ENCODE results near the gene TRABD2B. TPM values are rescaled to one million over a fixed set of nuclear protein-coding genes. Genes with fewer than 3 reads are reported as not detected.

TRABD2B gene
- total and polyA plus RNA-seq, 4 donors: 0.28 to 2.6 (median 1.3) TPM

GRCh38 chr1:47828978-47829377 lies 168.2 kb downstream of the TRABD2B start:
- Histone ChIP-seq H3K4me3 (ENCODE audit: low read depth in 1 of 3, low read length in 3 of 3) (no peak overlapping the region), H3K4me1 (ENCODE audit: control insufficient read depth in 4 of 4, insufficient read depth in 4 of 4, low read length in 3 of 4) (peaks cover 0 to 3% (median 0%) of the 10 kb centered on the region in 4 donors), H3K27ac (ENCODE audit: low read depth in 1 of 2, low read length in 2 of 2) (no peak overlapping the region), H3K9ac (ENCODE audit: low read depth in 1 of 2, low read length in 2 of 2) (no peak overlapping the region), H3K27me3 (ENCODE audit: control insufficient read depth in 4 of 4, insufficient read depth in 4 of 4, low read length in 3 of 4) (no peaks in the 10 kb centered on the region), H3K36me3 (ENCODE audit: control insufficient read depth in 4 of 4, insufficient read depth in 3 of 4, low read depth in 1 of 4, low read length in 3 of 4) (no peaks in the 10 kb centered on the region), H3K9me3 (ENCODE audit: control insufficient read depth in 4 of 4, low read length in 3 of 4) (no peaks in the 10 kb centered on the region)
- 93% methylated on average over 2 of the region's 2 CpGs for WGBS
- TF ChIP-seq HNF4G (IDR thresholded peaks at IDR 0.05): no peak
- no peak for TF ChIP-seq RXRA (IDR thresholded peaks at IDR 0.05)
- TF ChIP-seq ATF3 (IDR thresholded peaks at IDR 0.05): no peak
- no peak for DNase-seq (ENCODE audit: low spot score)

GRCh38 chr1:47827109-47827508 lies 170.1 kb downstream of the TRABD2B start:
- no peak for TF ChIP-seq EGR1 (IDR thresholded peaks at IDR 0.05; ENCODE audit: low read depth in 2 of 2)
- no peak for TF ChIP-seq FOXA1 (IDR thresholded peaks at IDR 0.05)
- TF ChIP-seq SP1 (IDR thresholded peaks at IDR 0.05): no peak
- no peak for TF ChIP-seq YY1 (IDR thresholded peaks at IDR 0.05)
- no peak for TF ChIP-seq HNF4A (conservative IDR thresholded peaks at IDR 0.05)
- TF ChIP-seq REST (IDR thresholded peaks at IDR 0.05): no peak
- H3K27me3 ChIP-seq (ENCODE audit: control insufficient read depth in 4 of 4, insufficient read depth in 4 of 4, low read length in 3 of 4): no peaks in the 10 kb centered on the region
- WGBS: 90% methylated on average over 6 of the region's 6 CpGs
- no peak overlapping the region for H3K27ac ChIP-seq (ENCODE audit: low read depth in 1 of 2, low read length in 2 of 2)
- H3K4me3 ChIP-seq (ENCODE audit: low read depth in 1 of 3, low read length in 3 of 3): no peak overlapping the region
- no peaks in the 10 kb centered on the region for H3K36me3 ChIP-seq (ENCODE audit: control insufficient read depth in 4 of 4, insufficient read depth in 3 of 4, low read depth in 1 of 4, low read length in 3 of 4)
- no peak for DNase-seq (ENCODE audit: low spot score)
- peaks cover 0 to 3% (median 0%) of the 10 kb centered on the region in 4 donors for H3K4me1 ChIP-seq (ENCODE audit: control insufficient read depth in 4 of 4, insufficient read depth in 4 of 4, low read length in 3 of 4)
- no peaks in the 10 kb centered on the region for H3K9me3 ChIP-seq (ENCODE audit: control insufficient read depth in 4 of 4, low read length in 3 of 4)
- no peak overlapping the region for H3K9ac ChIP-seq (ENCODE audit: low read depth in 1 of 2, low read length in 2 of 2)

DNA sequence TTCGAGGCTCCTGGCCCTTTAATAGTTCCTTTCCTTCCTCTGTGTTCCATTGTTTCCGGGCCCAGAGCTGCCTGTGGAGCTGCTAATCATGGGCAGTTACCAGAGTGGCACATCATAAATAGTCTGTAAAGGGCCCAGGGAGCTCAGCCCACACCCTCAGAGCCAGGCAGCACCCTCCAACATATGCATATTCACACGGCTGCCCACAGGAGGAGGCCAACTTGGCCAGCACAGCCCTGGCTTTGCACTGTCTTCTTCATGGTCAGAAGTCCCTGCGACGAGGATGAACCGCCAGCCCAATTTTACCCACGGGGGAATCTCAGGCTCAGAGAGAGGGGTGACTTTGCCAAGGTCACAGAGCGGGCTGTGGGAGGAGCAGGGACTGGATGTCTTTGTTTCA lies 172.5 kb downstream of the TRABD2B start:
- TF ChIP-seq ATF3 (IDR thresholded peaks at IDR 0.05) (no peak), SP1 (IDR thresholded peaks at IDR 0.05) (no peak), RAD21 (IDR thresholded peaks at IDR 0.05) (no peak), YY1 (IDR thresholded peaks at IDR 0.05) (no peak), GABPA (IDR thresholded peaks at IDR 0.05 in 1 of 2, conservative IDR thresholded peaks at IDR 0.05 in 1 of 2) (no peak), REST (IDR thresholded peaks at IDR 0.05) (no peak), NR2F2 (IDR thresholded peaks at IDR 0.05) (no peak), FOXA2 (IDR thresholded peaks at IDR 0.05) (no peak), HNF4G (IDR thresholded peaks at IDR 0.05) (no peak), EGR1 (IDR thresholded peaks at IDR 0.05; ENCODE audit: low read depth in 2 of 2) (no peak), ZBTB33 (IDR thresholded peaks at IDR 0.05) (no peak), HNF4A (conservative IDR thresholded peaks at IDR 0.05) (no peak)
- DNase-seq (ENCODE audit: low spot score): no peak
- peaks cover 0 to 3% (median 0%) of the 10 kb centered on the region in 4 donors for H3K4me1 ChIP-seq (ENCODE audit: control insufficient read depth in 4 of 4, insufficient read depth in 4 of 4, low read length in 3 of 4)
- H3K4me3 ChIP-seq (ENCODE audit: low read depth in 1 of 3, low read length in 3 of 3): no peak overlapping the region
- no peaks in the 10 kb centered on the region for H3K27me3 ChIP-seq (ENCODE audit: control insufficient read depth in 4 of 4, insufficient read depth in 4 of 4, low read length in 3 of 4)
- no peaks in the 10 kb centered on the region for H3K9me3 ChIP-seq (ENCODE audit: control insufficient read depth in 4 of 4, low read length in 3 of 4)
- H3K27ac ChIP-seq (ENCODE audit: low read depth in 1 of 2, low read length in 2 of 2): peak overlapping the region in 1 of 2 donors; percentile 11
- H3K9ac ChIP-seq (ENCODE audit: low read depth in 1 of 2, low read length in 2 of 2): no peak overlapping the region
- WGBS: 84% methylated on average over 8 of the region's 8 CpGs
- H3K36me3 ChIP-seq (ENCODE audit: control insufficient read depth in 4 of 4, insufficient read depth in 3 of 4, low read depth in 1 of 4, low read length in 3 of 4): no peaks in the 10 kb centered on the region
